Measurements from ENCODE around the gene ALDH18A1. TPM values are rescaled to one million over a fixed set of nuclear protein-coding genes. Genes with fewer than 3 reads are reported as not detected.
A peak's percentile ranks its signal among the peaks of the same experiment; 100 is the strongest.
"Not testable (repeated sequence)": the region's sequence is repeated elsewhere in the genome, so short reads cannot be mapped to it uniquely, and the experiment has no call there.

Gene ALDH18A1
- total RNA-seq, 2 donors from 2014 or later, result 38.9 to 46.4 TPM

- Histone ChIP-seq H3K27me3 (no peaks in the 10 kb centered on the region), H3K36me3 (replicated peaks in 1 of 2; ENCODE audit: insufficient read depth in 1 of 2, low read depth in 2 of 2) (peaks cover 0 to 39% of the 10 kb centered on the region in 2 donors), H3K9me3 (no peaks in the 10 kb centered on the region), H3K27ac (no peak overlapping the region), H3K4me3 (no peak overlapping the region), H3K4me1 (no peaks in the 10 kb centered on the region)
- no peak for TF ChIP-seq POLR2A (IDR thresholded peaks at IDR 0.05)
- no peak for TF ChIP-seq CTCF (IDR thresholded peaks at IDR 0.05)
- no peak for ATAC-seq
- DNase-seq, result no peak
- intact Hi-C loops (cut with DNase I), result no loop called here
These were observed 27.5 kb upstream of the ALDH18A1 start for GRCh38 chr10:95683966-95684365.

GRCh38 chr10:95675403-95676116 is 19.0 kb upstream of the ALDH18A1 start:
- WGBS, 2 donors, result 19 to 33% methylated on average over 1 of the region's 1 CpG
- Histone ChIP-seq H3K36me3 (replicated peaks in 1 of 2; ENCODE audit: insufficient read depth in 1 of 2, low read depth in 2 of 2) (peaks cover 0 to 6% of the 10 kb centered on the region in 2 donors), H3K9me3 (no peaks in the 10 kb centered on the region), H3K27ac (peak overlapping the region in 2 of 4 donors; percentile 8 to 31), H3K4me1 (peaks cover 10% of the 10 kb centered on the region), H3K4me3 (no peak overlapping the region), H3K27me3 (no peaks in the 10 kb centered on the region)
- intact Hi-C loops (cut with DNase I), result no loop called here
- DNase-seq (no peak), ATAC-seq (peak; percentile 91)
- TF ChIP-seq POLR2A (IDR thresholded peaks at IDR 0.05) (no peak), CTCF (IDR thresholded peaks at IDR 0.05) (no peak)

- H3K27ac ChIP-seq, result no peak overlapping the region
- no peak for DNase-seq
- intact Hi-C loops (cut with DNase I), result no loop called here
- H3K9me3 ChIP-seq, result no peaks in the 10 kb centered on the region
- no peak overlapping the region for H3K4me3 ChIP-seq
- H3K27me3 ChIP-seq, result no peaks in the 10 kb centered on the region
- H3K36me3 ChIP-seq (replicated peaks in 1 of 2; ENCODE audit: insufficient read depth in 1 of 2, low read depth in 2 of 2), result peaks cover 0 to 2% of the 10 kb centered on the region in 2 donors
- H3K4me1 ChIP-seq, result peaks cover 10% of the 10 kb centered on the region
- 94 to 98% methylated on average over 1 of the region's 1 CpG for WGBS, 2 donors
- no peak for TF ChIP-seq POLR2A (IDR thresholded peaks at IDR 0.05)
- TF ChIP-seq CTCF (IDR thresholded peaks at IDR 0.05), result no peak
- no peak for ATAC-seq
These were observed 18.1 kb upstream of the ALDH18A1 start for GRCh38 chr10:95674643-95675042.

GRCh38 chr10:95672641-95673040 is 16.1 kb upstream of the ALDH18A1 start:
- H3K36me3 ChIP-seq (replicated peaks in 1 of 2; ENCODE audit: insufficient read depth in 1 of 2, low read depth in 2 of 2); H3K27ac ChIP-seq; H3K9me3 ChIP-seq; H3K4me3 ChIP-seq; H3K27me3 ChIP-seq; DNase-seq; intact Hi-C loops (cut with DNase I); ATAC-seq: not testable (repeated sequence)
- 94 to 99% methylated on average over 7 of the region's 7 CpGs for WGBS, 2 donors
- peaks cover 10% of the 10 kb centered on the region for H3K4me1 ChIP-seq

GRCh38 chr10:95664543-95664942 is 8.0 kb upstream of the ALDH18A1 start:
- H3K9me3 ChIP-seq, result no peaks in the 10 kb centered on the region
- no peaks in the 10 kb centered on the region for H3K27me3 ChIP-seq
- intact Hi-C loops (cut with DNase I), result no loop called here
- DNase-seq, result no peak
- H3K4me1 ChIP-seq, result no peaks in the 10 kb centered on the region
- H3K4me3 ChIP-seq, result no peak overlapping the region
- H3K36me3 ChIP-seq (replicated peaks in 1 of 2; ENCODE audit: insufficient read depth in 1 of 2, low read depth in 2 of 2), result no peaks in the 10 kb centered on the region
- H3K27ac ChIP-seq, result no peak overlapping the region
- TF ChIP-seq POLR2A (IDR thresholded peaks at IDR 0.05), result no peak
- TF ChIP-seq CTCF (IDR thresholded peaks at IDR 0.05), result no peak
- no peak for ATAC-seq

All from body of pancreas (tissue), 4 donors.